H9 (cell line): ENCODE results near the gene ABCC4. TPM values are rescaled to one million over a fixed set of nuclear protein-coding genes. Genes with fewer than 3 reads are reported as not detected.

Experiments used
- DNase-seq: peaks from one replicate; pipeline ENCODE4 v3.0.0-alpha.2; 2017
- H2AFZ ChIP-seq: one replicate; pipeline ENCODE4 v1.6.1; 2013; ENCODE audit warnings: mild to moderate bottlenecking, low read length, control low read depth, moderate library complexity
- H2AK5ac ChIP-seq: 2 replicates; pipeline ENCODE4 v1.6.1; 2013; ENCODE audit warnings: low read length, control low read depth, mixed read lengths; ENCODE audit not compliant: insufficient read length
- H2BK120ac ChIP-seq: one replicate; pipeline ENCODE4 v1.6.1; 2013; ENCODE audit warnings: low read depth, mild to moderate bottlenecking, low read length, control low read depth, inconsistent platforms; ENCODE audit not compliant: poor library complexity, severe bottlenecking
- H2BK12ac ChIP-seq: 2 replicates; pipeline ENCODE4 v1.6.1; 2013; ENCODE audit warnings: low read length, control low read depth, mixed read lengths, low read depth; ENCODE audit not compliant: insufficient read length
- H2BK15ac ChIP-seq: 2 replicates; pipeline ENCODE4 v1.6.1; 2013; ENCODE audit warnings: low read depth, low read length, control low read depth
- H2BK20ac ChIP-seq: one replicate; pipeline ENCODE4 v1.6.1; 2013; ENCODE audit warnings: low read depth, mild to moderate bottlenecking, low read length, control low read depth, inconsistent platforms; ENCODE audit not compliant: poor library complexity, severe bottlenecking
- H2BK5ac ChIP-seq: 2 replicates; pipeline ENCODE4 v1.6.1; 2013; ENCODE audit warnings: low read length, control low read depth, mixed read lengths; ENCODE audit not compliant: insufficient read length
- H3K14ac ChIP-seq: 2 replicates; pipeline ENCODE4 v1.6.1; 2013; ENCODE audit warnings: low read length, control low read depth; ENCODE audit not compliant: insufficient read depth
- H3K18ac ChIP-seq: 2 replicates; pipeline ENCODE4 v1.6.1; 2013; ENCODE audit warnings: low read depth, mild to moderate bottlenecking, mixed read lengths, low read length, control low read depth; ENCODE audit not compliant: insufficient read length
- H3K23ac ChIP-seq: 2 replicates; pipeline ENCODE4 v1.6.1; 2013; ENCODE audit warnings: low read length, control low read depth, mixed read lengths, low read depth; ENCODE audit not compliant: insufficient read length
- H3K23me2 ChIP-seq: 2 replicates; pipeline ENCODE4 v1.6.1; 2013; ENCODE audit warnings: low read depth, mild to moderate bottlenecking, mixed read lengths, low read length, control low read depth; ENCODE audit not compliant: insufficient read length, poor library complexity, severe bottlenecking
- H3K27ac ChIP-seq: 2 replicates; pipeline ENCODE4 v1.5.1; 2013; ENCODE audit warnings: low read length, control low read depth, mixed read lengths, low read depth; ENCODE audit not compliant: insufficient read length
- H3K27me3 ChIP-seq: 2 replicates; pipeline ENCODE4 v1.6.1; 2013; ENCODE audit warnings: low read length, control low read depth, inconsistent platforms; ENCODE audit not compliant: insufficient read depth
- H3K4ac ChIP-seq: 2 replicates; pipeline ENCODE4 v1.6.1; 2013; ENCODE audit warnings: low read depth, mild to moderate bottlenecking, control low read depth, inconsistent platforms, low read length, moderate library complexity
- H3K4me1 ChIP-seq: 2 replicates; pipeline ENCODE4 v1.6.1; 2013; ENCODE audit warnings: low read length, control low read depth, inconsistent platforms; ENCODE audit not compliant: insufficient read depth
- H3K4me2 ChIP-seq: 2 replicates; pipeline ENCODE4 v1.6.1; 2013; ENCODE audit warnings: low read length, control low read depth, mixed read lengths; ENCODE audit not compliant: insufficient read length, insufficient read depth
- H3K56ac ChIP-seq: 2 replicates; pipeline ENCODE4 v1.6.1; 2013; ENCODE audit warnings: low read depth, mild to moderate bottlenecking, mixed read lengths, low read length, control low read depth; ENCODE audit not compliant: insufficient read length
- H3K79me1 ChIP-seq: 2 replicates; pipeline ENCODE4 v1.6.1; 2013; ENCODE audit warnings: low read depth, mild to moderate bottlenecking, moderate library complexity, low read length, control low read depth, inconsistent platforms; ENCODE audit not compliant: insufficient read depth, poor library complexity, severe bottlenecking
- H3K79me2 ChIP-seq: 2 replicates; pipeline ENCODE4 v1.6.1; 2013; ENCODE audit warnings: low read length, control low read depth, inconsistent platforms; ENCODE audit not compliant: insufficient read depth
- H3K9ac ChIP-seq: 2 replicates; pipeline ENCODE4 v1.6.1; 2013; ENCODE audit warnings: low read length, control low read depth, mixed read lengths; ENCODE audit not compliant: insufficient read length; ENCODE audit errors: extremely low read depth
- H3K9me3 ChIP-seq: one replicate; pipeline ENCODE4 v1.6.1; 2013; ENCODE audit warnings: low read depth, low read length, inconsistent platforms; ENCODE audit not compliant: control insufficient read depth
- H3T11ph ChIP-seq: one replicate; pipeline ENCODE4 v1.6.1; 2013; ENCODE audit warnings: mild to moderate bottlenecking, low read length, control low read depth, inconsistent platforms
- H4K20me1 ChIP-seq: one replicate; pipeline ENCODE4 v1.6.1; 2013; ENCODE audit not compliant: control insufficient read depth, insufficient read length, insufficient read depth
- H4K5ac ChIP-seq: 2 replicates; pipeline ENCODE4 v1.6.1; 2013; ENCODE audit warnings: low read depth, mild to moderate bottlenecking, mixed read lengths, low read length, control low read depth; ENCODE audit not compliant: insufficient read length
- H4K8ac ChIP-seq: replicated peaks from 2 replicates; pipeline ENCODE4 v1.6.1; 2013; ENCODE audit warnings: low read length, control low read depth, mixed read lengths, low read depth; ENCODE audit not compliant: insufficient read length
- H4K91ac ChIP-seq: 2 replicates; pipeline ENCODE4 v1.6.1; 2013; ENCODE audit warnings: low read depth, mild to moderate bottlenecking, moderate library complexity, mixed read lengths, low read length, control low read depth; ENCODE audit not compliant: insufficient read length
- H3K27ac Mint-ChIP-seq, 3 experiments: 2 replicates in 2 of 3; 3 replicates in 1 of 3; pipeline ENCODE4 v1.8.0; 2020 to 2021; ENCODE audit warnings: mixed read lengths in 3 of 3, mild to moderate bottlenecking in 1 of 3, moderate library complexity in 1 of 3
- H3K27me3 Mint-ChIP-seq: 2 replicates; pipeline ENCODE4 v1.8.0; 2021; ENCODE audit warnings: low read depth, mild to moderate bottlenecking, moderate library complexity, mixed read lengths
- H3K36me3 Mint-ChIP-seq, 3 experiments: 2 replicates in 2 of 3; 3 replicates in 1 of 3; pipeline ENCODE4 v1.8.0; 2020 to 2021; ENCODE audit warnings: low read depth in 3 of 3, mixed read lengths in 3 of 3; ENCODE audit not compliant: insufficient read depth in 1 of 3
- H3K4me1 Mint-ChIP-seq, 2 experiments: 2 replicates each; pipeline ENCODE4 v1.8.0; 2020; ENCODE audit warnings: mixed read lengths in 2 of 2
- H3K4me3 Mint-ChIP-seq, 2 experiments: 2 replicates in 1 of 2; 3 replicates in 1 of 2; pipeline ENCODE4 v1.8.0; 2020 to 2021; ENCODE audit warnings: mild to moderate bottlenecking in 2 of 2, mixed read lengths in 2 of 2, moderate library complexity in 1 of 2
- H3K9me3 Mint-ChIP-seq, 2 experiments: 2 replicates in 1 of 2; 3 replicates in 1 of 2; pipeline ENCODE4 v1.8.0; 2020; ENCODE audit warnings: mild to moderate bottlenecking in 2 of 2, mixed read lengths in 2 of 2, moderate library complexity in 1 of 2
- CTCF ChIP-seq: fragments of 200-600 bp; sonication (generic); conservative IDR thresholded peaks from 3 replicates; pipeline ENCODE4 v1.8.0; 2021; ENCODE audit warnings: antibody characterized with exemption, mild to moderate bottlenecking
- WGBS: extraction: QIAGEN DNeasy Blood & Tissue Kit; methylation state at CpG from one replicate; pipeline ENCODE4 v1.1.7; 2013; ENCODE audit warnings: missing lambda C conversion rate, low lambda C conversion rate, mixed read lengths; ENCODE audit not compliant: insufficient read length; ENCODE audit errors: extremely low coverage; 5-methylcytosine and 5-hydroxymethylcytosine counted together
- total RNA-seq: library from RNA; stranded (reverse); gene quantifications from 2 replicates; pipeline ENCODE4 v1.2.1, GENCODE V29; 2021

The ABCC4 gene
- total RNA-seq, 1 experiment from 2014 or later: 5.9 TPM

GRCh38 chr13:95174517-95174916 is 126.7 kb downstream of the ABCC4 start:
- no CpG with 5 or more reads among the region's 14 CpGs for WGBS
- Mint-ChIP-seq H3K36me3 (peaks cover under 1 to 5% (median under 1%) of the 10 kb centered on the region in 3 experiments; a peak in 3 of 7 replicates), H3K9me3 (no peaks in the 10 kb centered on the region), H3K27me3 (no peaks in the 10 kb centered on the region; the same call in 1 of the 2 replicates), H3K27ac (no peak overlapping the region; a peak in 1 of 7 replicates), H3K4me1 (peaks cover 4 to 23% of the 10 kb centered on the region in 2 experiments; a peak in 3 of 4 replicates), H3K4me3 (peak overlapping the region in 1 of 2 experiments; percentile 15; a peak in 1 of 5 replicates)
- no peak overlapping the region for H3K23ac ChIP-seq
- no peak overlapping the region for H3K56ac ChIP-seq
- H3K4me1 ChIP-seq: no peaks in the 10 kb centered on the region
- no peaks in the 10 kb centered on the region for H3K9me3 ChIP-seq
- DNase-seq: no peak
- no peaks in the 10 kb centered on the region for H3K79me1 ChIP-seq
- H3K14ac ChIP-seq: no peak overlapping the region
- no peak overlapping the region for H3K4me2 ChIP-seq
- H3K79me2 ChIP-seq: no peaks in the 10 kb centered on the region
- H2AFZ ChIP-seq: no peak overlapping the region
- H4K91ac ChIP-seq: no peak overlapping the region
- no peak overlapping the region for H2BK15ac ChIP-seq
- H3K27me3 ChIP-seq: no peaks in the 10 kb centered on the region
- no peak for TF ChIP-seq CTCF
- no peak overlapping the region for H2BK12ac ChIP-seq
- H4K5ac ChIP-seq: no peak overlapping the region
- H3K4ac ChIP-seq: no peak overlapping the region
- H4K8ac ChIP-seq: no peak overlapping the region
- no peaks in the 10 kb centered on the region for H4K20me1 ChIP-seq
- H3K18ac ChIP-seq: no peak overlapping the region
- H3K23me2 ChIP-seq: no peaks in the 10 kb centered on the region
- no peak overlapping the region for H2BK20ac ChIP-seq
- H3T11ph ChIP-seq: no peak overlapping the region
- no peak overlapping the region for H2AK5ac ChIP-seq
- no peak overlapping the region for H3K9ac ChIP-seq
- H3K27ac ChIP-seq: no peak overlapping the region
- no peak overlapping the region for H2BK5ac ChIP-seq
- no peak overlapping the region for H2BK120ac ChIP-seq
